Endothelial cell of coronary artery (primary cell): ENCODE measurements around the gene NANOGP8. TPM values are rescaled to one million over a fixed set of nuclear protein-coding genes. Genes with fewer than 3 reads are reported as not detected.

Source experiments
- total RNA-seq: library from RNA; depleted of rRNA; stranded (reverse); fragments of >200 nt; gene quantifications from 2 replicates; pipeline ENCODE4 v1.2.3, GENCODE V29; 2014

NANOGP8 gene, protein sequence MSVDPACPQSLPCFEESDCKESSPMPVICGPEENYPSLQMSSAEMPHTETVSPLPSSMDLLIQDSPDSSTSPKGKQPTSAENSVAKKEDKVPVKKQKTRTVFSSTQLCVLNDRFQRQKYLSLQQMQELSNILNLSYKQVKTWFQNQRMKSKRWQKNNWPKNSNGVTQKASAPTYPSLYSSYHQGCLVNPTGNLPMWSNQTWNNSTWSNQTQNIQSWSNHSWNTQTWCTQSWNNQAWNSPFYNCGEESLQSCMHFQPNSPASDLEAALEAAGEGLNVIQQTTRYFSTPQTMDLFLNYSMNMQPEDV
- not detected in 2 replicates for total RNA-seq

DNA sequence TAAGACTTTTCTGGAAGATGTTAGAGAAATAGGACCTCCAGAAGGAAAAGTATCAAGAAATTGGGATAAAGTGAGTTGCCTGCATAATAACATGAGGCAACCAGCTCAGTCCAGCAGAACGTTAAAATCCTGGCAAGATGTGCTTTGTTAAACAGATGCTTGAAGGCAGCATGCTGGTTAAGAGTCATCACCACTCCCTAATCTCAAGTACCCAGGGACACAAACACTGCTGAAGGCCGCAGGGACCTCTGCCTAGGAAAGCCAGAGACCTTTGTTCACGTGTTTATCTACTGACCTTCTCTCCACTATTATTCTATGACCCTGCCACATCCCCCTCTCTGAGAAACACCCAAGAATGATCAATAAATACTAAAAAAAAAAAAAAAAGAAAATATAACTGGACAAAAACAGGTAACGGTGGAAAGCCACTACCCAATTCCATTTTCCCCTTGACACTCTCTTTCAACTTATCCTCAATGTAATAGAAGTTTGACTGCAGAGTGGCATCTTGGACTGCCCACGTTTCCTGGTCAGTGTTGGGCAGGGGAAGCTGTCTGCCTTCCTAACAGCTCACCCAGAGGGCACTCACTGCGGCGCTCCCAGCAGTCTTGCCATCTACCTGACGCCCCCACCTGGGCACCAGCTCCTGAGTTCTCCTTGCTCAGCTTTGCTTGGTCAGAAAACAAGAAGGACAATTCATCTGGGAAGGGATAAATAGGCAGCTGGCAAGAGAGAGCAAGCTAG is at the start of gene NANOGP8:
TSS of gene NANOGP8 (minus strand) at position 120 of the 744 bp plus-strand sequence. CDS start 185 bp downstream, outside the sequence.

Other genes with a start within 250 kb of the NANOGP8 start
- gene AQR, start 115.6 kb downstream of the NANOGP8 start, total RNA-seq, result 20.1 and 21.6 TPM in 2 replicates
- gene ZNF770, start 97.0 kb downstream of the NANOGP8 start, total RNA-seq, result 27.9 and 32.5 TPM in 2 replicates